Measurements from ENCODE around the gene ATP8A2.

DNA sequence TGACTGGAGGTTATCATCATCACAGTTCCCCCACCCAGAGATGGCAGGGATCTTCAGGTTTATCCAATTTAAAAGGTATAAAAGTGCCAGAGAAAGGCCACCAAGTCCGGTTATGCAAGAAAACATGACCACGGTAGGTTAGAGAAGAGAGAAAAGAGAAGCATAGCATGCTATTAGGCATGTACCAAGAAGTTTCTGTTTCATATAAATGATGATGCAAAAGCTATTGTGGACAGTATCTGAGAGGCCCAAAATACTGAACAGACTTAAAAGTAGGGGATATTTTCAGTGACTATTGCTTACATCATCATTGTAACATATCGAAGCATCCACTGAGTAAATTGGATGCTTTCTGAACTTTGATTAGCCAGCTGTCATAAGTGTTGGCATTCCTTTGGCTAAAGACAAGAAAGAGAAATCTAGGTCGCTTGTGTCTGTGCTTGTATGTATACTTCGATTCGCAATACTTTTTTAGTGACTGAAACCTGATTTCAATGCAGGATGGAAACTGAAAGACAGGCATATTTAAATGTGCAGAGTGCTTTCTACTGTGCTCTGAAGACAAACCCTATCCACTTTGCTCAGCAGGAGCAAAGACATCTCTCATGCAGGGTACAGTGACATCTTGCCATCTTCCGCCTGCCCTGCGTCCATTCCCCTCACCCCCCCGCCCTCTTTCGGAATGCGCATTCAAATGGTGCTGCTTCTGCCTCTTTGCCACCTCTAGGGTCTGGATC lies 499.8 kb downstream of the ATP8A2 start:
- TF ChIP-seq, protein P1, sequence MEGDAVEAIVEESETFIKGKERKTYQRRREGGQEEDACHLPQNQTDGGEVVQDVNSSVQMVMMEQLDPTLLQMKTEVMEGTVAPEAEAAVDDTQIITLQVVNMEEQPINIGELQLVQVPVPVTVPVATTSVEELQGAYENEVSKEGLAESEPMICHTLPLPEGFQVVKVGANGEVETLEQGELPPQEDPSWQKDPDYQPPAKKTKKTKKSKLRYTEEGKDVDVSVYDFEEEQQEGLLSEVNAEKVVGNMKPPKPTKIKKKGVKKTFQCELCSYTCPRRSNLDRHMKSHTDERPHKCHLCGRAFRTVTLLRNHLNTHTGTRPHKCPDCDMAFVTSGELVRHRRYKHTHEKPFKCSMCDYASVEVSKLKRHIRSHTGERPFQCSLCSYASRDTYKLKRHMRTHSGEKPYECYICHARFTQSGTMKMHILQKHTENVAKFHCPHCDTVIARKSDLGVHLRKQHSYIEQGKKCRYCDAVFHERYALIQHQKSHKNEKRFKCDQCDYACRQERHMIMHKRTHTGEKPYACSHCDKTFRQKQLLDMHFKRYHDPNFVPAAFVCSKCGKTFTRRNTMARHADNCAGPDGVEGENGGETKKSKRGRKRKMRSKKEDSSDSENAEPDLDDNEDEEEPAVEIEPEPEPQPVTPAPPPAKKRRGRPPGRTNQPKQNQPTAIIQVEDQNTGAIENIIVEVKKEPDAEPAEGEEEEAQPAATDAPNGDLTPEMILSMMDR (conservative IDR thresholded peaks at IDR 0.05), result no peak
- TF ChIP-seq ZFX (IDR thresholded peaks at IDR 0.05), result no peak
